Liver (tissue), 9 donors: Measurements from ENCODE around the gene ERICH4. TPM values are rescaled to one million over a fixed set of nuclear protein-coding genes. Genes with fewer than 3 reads are reported as not detected.

Experiments used
- DNase-seq: peaks from one replicate; pipeline ENCODE4 v3.0.0-alpha.2; 2017; ENCODE audit warnings: low spot score
- H3K27ac ChIP-seq, 2 donors: one replicate each; pipeline ENCODE4 v1.7.0; 2013; ENCODE audit warnings: inconsistent platforms in 2 of 2, low read length in 2 of 2, control low read depth in 1 of 2, low read depth in 1 of 2, mild to moderate bottlenecking in 1 of 2
- H3K27me3 ChIP-seq, 4 donors: one replicate each; pipeline versions ENCODE4 v1.6.1 to v1.7.0; 2013; ENCODE audit warnings: low read length in 3 of 4, inconsistent platforms in 1 of 4, mild to moderate bottlenecking in 1 of 4, moderate library complexity in 1 of 4; ENCODE audit not compliant: control insufficient read depth in 4 of 4, insufficient read depth in 4 of 4
- H3K36me3 ChIP-seq, 4 donors: one replicate each; pipeline versions ENCODE4 v1.6.1 to v1.7.0; 2013; ENCODE audit warnings: low read length in 3 of 4, mild to moderate bottlenecking in 3 of 4, low read depth in 1 of 4, moderate library complexity in 1 of 4; ENCODE audit not compliant: control insufficient read depth in 4 of 4, insufficient read depth in 3 of 4
- H3K4me1 ChIP-seq, 4 donors: one replicate each; pipeline versions ENCODE4 v1.6.1 to v1.7.0; 2013; ENCODE audit warnings: low read length in 3 of 4, mild to moderate bottlenecking in 3 of 4, moderate library complexity in 1 of 4; ENCODE audit not compliant: control insufficient read depth in 4 of 4, insufficient read depth in 4 of 4
- H3K4me3 ChIP-seq, 3 donors: one replicate each; pipeline versions ENCODE4 v1.6.1 to v1.7.0; 2013; ENCODE audit warnings: low read length in 3 of 3, control low read depth in 1 of 3, low read depth in 1 of 3, mild to moderate bottlenecking in 1 of 3
- H3K9ac ChIP-seq, 2 donors: one replicate each; pipeline ENCODE4 v1.7.0; 2013; ENCODE audit warnings: low read length in 2 of 2, mild to moderate bottlenecking in 2 of 2, moderate library complexity in 2 of 2, control low read depth in 1 of 2, low read depth in 1 of 2
- H3K9me3 ChIP-seq, 4 donors: one replicate each; pipeline versions ENCODE4 v1.6.1 to v1.7.0; 2013; ENCODE audit warnings: low read length in 3 of 4; ENCODE audit not compliant: control insufficient read depth in 4 of 4
- CTCF ChIP-seq: fragments of 150-350 bp; IDR thresholded peaks from 2 replicates; pipeline ENCODE4 v1.5.1; 2017; ENCODE audit warnings: improper control_type of control experiment, low read depth, low read length; ENCODE audit not compliant: missing input control
- EGR1 ChIP-seq, 2 donors: IDR thresholded peaks; 2 replicates each; pipeline ENCODE4 v1.6.1; 2016 to 2018; ENCODE audit warnings: antibody characterized with exemption in 2 of 2, low read depth in 2 of 2
- FOXA1 ChIP-seq: IDR thresholded peaks from 2 replicates; pipeline ENCODE4 v1.6.1; 2016; ENCODE audit warnings: antibody characterized with exemption
- FOXA2 ChIP-seq: IDR thresholded peaks from 2 replicates; pipeline ENCODE4 v1.6.1; 2016; ENCODE audit warnings: antibody characterized with exemption
- HNF4A ChIP-seq, 2 donors: conservative IDR thresholded peaks; 2 replicates each; pipeline ENCODE4 v1.6.1; 2016; ENCODE audit warnings: antibody characterized with exemption in 2 of 2, mild to moderate bottlenecking in 2 of 2
- JUND ChIP-seq, 2 donors: IDR thresholded peaks; 2 replicates each; pipeline ENCODE4 v1.6.1; 2016; ENCODE audit warnings: antibody characterized with exemption in 2 of 2
- NR2F2 ChIP-seq: IDR thresholded peaks from 2 replicates; pipeline ENCODE4 v1.6.1; 2016; ENCODE audit warnings: antibody characterized with exemption
- RAD21 ChIP-seq, 2 donors: IDR thresholded peaks; 2 replicates each; pipeline ENCODE4 v1.6.1; 2016; ENCODE audit warnings: antibody characterized with exemption in 2 of 2, mild to moderate bottlenecking in 2 of 2
- REST ChIP-seq: IDR thresholded peaks from 2 replicates; pipeline ENCODE4 v1.6.1; 2016; ENCODE audit warnings: antibody characterized with exemption, mild to moderate bottlenecking
- RXRA ChIP-seq, 2 donors: IDR thresholded peaks; 2 replicates each; pipeline ENCODE4 v1.6.1; 2017 to 2018; ENCODE audit warnings: antibody characterized with exemption in 2 of 2, mild to moderate bottlenecking in 1 of 2
- SP1 ChIP-seq: IDR thresholded peaks from 2 replicates; pipeline ENCODE4 v1.6.1; 2018; ENCODE audit warnings: antibody characterized with exemption, mild to moderate bottlenecking
- YY1 ChIP-seq: IDR thresholded peaks from 2 replicates; pipeline ENCODE4 v1.6.1; 2016; ENCODE audit warnings: antibody characterized with exemption, mild to moderate bottlenecking
- WGBS: extraction: QIAGEN DNeasy Blood & Tissue Kit; methylation state at CpG from one replicate; pipeline ENCODE4 v1.1.7; 2013; 5-methylcytosine and 5-hydroxymethylcytosine counted together
- polyA plus RNA-seq, 2 donors: library from polyadenylated mRNA; stranded (reverse) in 1 of 2; unstranded in 1 of 2; fragments of 200-250 nt in 1 of 2; fragments of >200 nt in 1 of 2; fragmentation: Nextera tagmentation in 1 of 2; extraction: Ambion mirVana in 1 of 2; gene quantifications; one replicate each; pipeline versions ENCODE4 v1.2.1 to v1.2.3, GENCODE V29; 2013 to 2015
- total RNA-seq, 2 donors: library from RNA; depleted of rRNA; stranded (reverse); fragments of >200 nt; gene quantifications; one replicate each; pipeline ENCODE4 v1.2.3, GENCODE V29; 2014
- TF ChIP-seq, protein P1 (sequence below): IDR thresholded peaks from 2 replicates; pipeline ENCODE4 v1.6.1; 2016; ENCODE audit warnings: antibody characterized with exemption
- TF ChIP-seq, protein P2 (sequence below): IDR thresholded peaks from 2 replicates; pipeline ENCODE4 v1.6.1; 2016; ENCODE audit warnings: antibody characterized with exemption
- TF ChIP-seq, protein P3 (sequence below): IDR thresholded peaks from 2 replicates; pipeline ENCODE4 v1.6.1; 2016; ENCODE audit warnings: antibody characterized with exemption
- donor health status: healthy.
- donor health status: healthy.
- donor health status: healthy.
- donor health status: healthy.
- donor health status: healthy.

The ERICH4 gene
- total and polyA plus RNA-seq, 4 donors, result not detected

DNA sequence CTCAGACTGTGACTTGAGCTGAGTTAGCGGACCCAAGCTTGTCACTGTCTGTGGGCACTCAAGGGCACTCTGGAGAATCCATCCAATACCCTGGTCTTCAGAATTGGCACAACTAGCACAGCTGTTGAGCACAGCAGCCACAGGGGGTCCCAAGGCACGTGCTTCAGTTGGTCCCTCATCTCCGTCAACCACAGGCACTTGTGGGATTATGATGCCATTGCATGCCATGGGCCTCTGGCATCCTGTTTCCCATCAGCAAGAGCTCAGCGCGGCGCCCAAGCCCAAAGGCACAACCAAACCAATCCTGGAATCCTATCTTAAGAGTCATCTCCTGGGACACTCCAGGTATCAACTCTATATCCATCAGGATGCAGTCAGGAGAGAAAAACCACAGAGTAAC, 12.0 kb upstream of the ERICH4 start:
- Histone ChIP-seq H3K9ac (no peak overlapping the region), H3K4me1 (peaks cover 0 to 20% (median 15%) of the 10 kb centered on the region in 4 donors), H3K36me3 (peaks cover 0 to 20% (median 2%) of the 10 kb centered on the region in 4 donors), H3K9me3 (no peaks in the 10 kb centered on the region), H3K27me3 (no peaks in the 10 kb centered on the region), H3K27ac (no peak overlapping the region), H3K4me3 (no peak overlapping the region)
- WGBS, result 79% methylated on average over 6 of the region's 6 CpGs
- TF ChIP-seq YY1 (no peak), NR2F2 (no peak), FOXA1 (no peak), REST (no peak), JUND (IDR thresholded peaks at IDR 0.05) (no peak), RAD21 (IDR thresholded peaks at IDR 0.05) (no peak)
- TF ChIP-seq, protein P1, sequence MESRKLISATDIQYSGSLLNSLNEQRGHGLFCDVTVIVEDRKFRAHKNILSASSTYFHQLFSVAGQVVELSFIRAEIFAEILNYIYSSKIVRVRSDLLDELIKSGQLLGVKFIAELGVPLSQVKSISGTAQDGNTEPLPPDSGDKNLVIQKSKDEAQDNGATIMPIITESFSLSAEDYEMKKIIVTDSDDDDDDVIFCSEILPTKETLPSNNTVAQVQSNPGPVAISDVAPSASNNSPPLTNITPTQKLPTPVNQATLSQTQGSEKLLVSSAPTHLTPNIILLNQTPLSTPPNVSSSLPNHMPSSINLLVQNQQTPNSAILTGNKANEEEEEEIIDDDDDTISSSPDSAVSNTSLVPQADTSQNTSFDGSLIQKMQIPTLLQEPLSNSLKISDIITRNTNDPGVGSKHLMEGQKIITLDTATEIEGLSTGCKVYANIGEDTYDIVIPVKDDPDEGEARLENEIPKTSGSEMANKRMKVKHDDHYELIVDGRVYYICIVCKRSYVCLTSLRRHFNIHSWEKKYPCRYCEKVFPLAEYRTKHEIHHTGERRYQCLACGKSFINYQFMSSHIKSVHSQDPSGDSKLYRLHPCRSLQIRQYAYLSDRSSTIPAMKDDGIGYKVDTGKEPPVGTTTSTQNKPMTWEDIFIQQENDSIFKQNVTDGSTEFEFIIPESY, result no peak
- no peak for DNase-seq

GRCh38 chr19:41431426-41432386, 11.2 kb upstream of the ERICH4 start:
- H3K9ac ChIP-seq, result no peak overlapping the region
- 57% methylated on average over 23 of the region's 23 CpGs for WGBS
- peak overlapping the region; percentile 3 to 70 for H3K27ac ChIP-seq
- H3K4me1 ChIP-seq, result peaks cover 0 to 20% (median 15%) of the 10 kb centered on the region in 4 donors
- H3K27me3 ChIP-seq, result no peaks in the 10 kb centered on the region
- DNase-seq, result peak; percentile 53
- peaks cover 0 to 20% (median 3%) of the 10 kb centered on the region in 4 donors for H3K36me3 ChIP-seq
- TF ChIP-seq NR2F2 (no peak), SP1 (peak; percentile 78), FOXA1 (no peak), REST (no peak), EGR1 (IDR thresholded peaks at IDR 0.05; ENCODE audit: low read depth in 2 of 2) (no peak), FOXA2 (peak; percentile 17), RXRA (IDR thresholded peaks at IDR 0.05) (peak; percentile 82 to 83), HNF4A (conservative IDR thresholded peaks at IDR 0.05) (peak; percentile 29 to 55), YY1 (peak; percentile 95), RAD21 (IDR thresholded peaks at IDR 0.05) (peak; percentile 70 to 76), JUND (IDR thresholded peaks at IDR 0.05) (no peak), CTCF (peak; percentile 33)
- TF ChIP-seq, protein P1, result no peak
- TF ChIP-seq, protein P2, sequence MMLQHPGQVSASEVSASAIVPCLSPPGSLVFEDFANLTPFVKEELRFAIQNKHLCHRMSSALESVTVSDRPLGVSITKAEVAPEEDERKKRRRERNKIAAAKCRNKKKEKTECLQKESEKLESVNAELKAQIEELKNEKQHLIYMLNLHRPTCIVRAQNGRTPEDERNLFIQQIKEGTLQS, result no peak
- TF ChIP-seq, protein P3, sequence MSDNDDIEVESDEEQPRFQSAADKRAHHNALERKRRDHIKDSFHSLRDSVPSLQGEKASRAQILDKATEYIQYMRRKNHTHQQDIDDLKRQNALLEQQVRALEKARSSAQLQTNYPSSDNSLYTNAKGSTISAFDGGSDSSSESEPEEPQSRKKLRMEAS, result no peak
- no peak overlapping the region for H3K4me3 ChIP-seq
- no peaks in the 10 kb centered on the region for H3K9me3 ChIP-seq
